HEK293 (cell line): ENCODE data around the gene HYKK.

Source experiments
- ZFHX2 ChIP-seq: fragments of 450-650 bp; formaldehyde crosslinking; conservative IDR thresholded peaks from 2 replicates; pipeline ENCODE4 v1.5.1; 2016; ENCODE audit warnings: missing biosample characterization, missing genetic modification characterization
- ZNF112 ChIP-seq: fragments of 450-650 bp; formaldehyde crosslinking; IDR thresholded peaks from 2 replicates; pipeline ENCODE4 v1.5.0; 2017; ENCODE audit warnings: missing biosample characterization, missing genetic modification characterization
- ZNF423 ChIP-seq: fragments of 450-650 bp; formaldehyde crosslinking; IDR thresholded peaks from 2 replicates; pipeline ENCODE4 v1.5.1; 2016; ENCODE audit warnings: missing biosample characterization, missing genetic modification characterization

DNA sequence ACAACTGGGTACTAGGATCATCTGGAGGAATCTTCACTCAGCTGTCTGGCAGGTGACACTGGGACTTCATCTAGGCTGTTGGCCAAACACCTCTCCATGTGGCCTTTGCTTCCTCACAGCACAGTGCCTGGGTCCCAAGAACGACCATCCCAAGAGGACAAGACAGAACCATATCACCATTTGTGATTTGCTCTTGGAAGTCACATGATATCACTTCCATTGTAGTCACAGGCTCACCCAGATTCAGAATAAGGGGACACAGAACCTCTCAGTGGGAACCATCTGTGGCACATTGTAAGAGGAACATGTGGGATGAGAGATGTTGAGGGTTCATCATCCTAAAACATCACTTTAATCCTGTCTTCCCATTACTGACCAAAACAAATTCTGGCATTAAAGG, 31.0 kb downstream of the HYKK start:
- TF ChIP-seq ZNF112 (tag by site-specific recombination) (no peak), ZFHX2 (tag by site-specific recombination) (no peak), ZNF423 (no peak)
